ENCODE measurements around the gene ESRRA. TPM values are rescaled to one million over a fixed set of nuclear protein-coding genes. Genes with fewer than 3 reads are reported as not detected.

The ESRRA gene
- total RNA-seq, 6 donors from 2014 or later: 42.7 to 109 (median 80.6) TPM

- Histone ChIP-seq H3K27ac (peak overlapping the region in 3 of 4 donors; percentile 16 to 82 (median 21)), H3K36me3 (no peaks in the 10 kb centered on the region), H3K9me3 (no peaks in the 10 kb centered on the region), H3K27me3 (no peaks in the 10 kb centered on the region), H3K4me1 (peaks cover 17 to 39% (median 34%) of the 10 kb centered on the region in 4 donors), H3K4me3 (no peak overlapping the region)
- WGBS, 2 donors: 77 to 80% methylated on average over 7 to 8 of the region's 8 CpGs
- DNase-seq: no peak
- ATAC-seq (ENCODE audit: low FRiP score in 2 of 2): no peak
- TF ChIP-seq, protein P1, sequence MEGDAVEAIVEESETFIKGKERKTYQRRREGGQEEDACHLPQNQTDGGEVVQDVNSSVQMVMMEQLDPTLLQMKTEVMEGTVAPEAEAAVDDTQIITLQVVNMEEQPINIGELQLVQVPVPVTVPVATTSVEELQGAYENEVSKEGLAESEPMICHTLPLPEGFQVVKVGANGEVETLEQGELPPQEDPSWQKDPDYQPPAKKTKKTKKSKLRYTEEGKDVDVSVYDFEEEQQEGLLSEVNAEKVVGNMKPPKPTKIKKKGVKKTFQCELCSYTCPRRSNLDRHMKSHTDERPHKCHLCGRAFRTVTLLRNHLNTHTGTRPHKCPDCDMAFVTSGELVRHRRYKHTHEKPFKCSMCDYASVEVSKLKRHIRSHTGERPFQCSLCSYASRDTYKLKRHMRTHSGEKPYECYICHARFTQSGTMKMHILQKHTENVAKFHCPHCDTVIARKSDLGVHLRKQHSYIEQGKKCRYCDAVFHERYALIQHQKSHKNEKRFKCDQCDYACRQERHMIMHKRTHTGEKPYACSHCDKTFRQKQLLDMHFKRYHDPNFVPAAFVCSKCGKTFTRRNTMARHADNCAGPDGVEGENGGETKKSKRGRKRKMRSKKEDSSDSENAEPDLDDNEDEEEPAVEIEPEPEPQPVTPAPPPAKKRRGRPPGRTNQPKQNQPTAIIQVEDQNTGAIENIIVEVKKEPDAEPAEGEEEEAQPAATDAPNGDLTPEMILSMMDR (IDR thresholded peaks at IDR 0.05): no peak
- TF ChIP-seq POLR2AphosphoS5 (IDR thresholded peaks at IDR 0.05) (no peak), EP300 (IDR thresholded peaks at IDR 0.05) (no peak), POLR2A (IDR thresholded peaks at IDR 0.05) (no peak)
These were observed 33.4 kb downstream of the ESRRA start for GRCh38 chr11:64338716-64339115.

DNA sequence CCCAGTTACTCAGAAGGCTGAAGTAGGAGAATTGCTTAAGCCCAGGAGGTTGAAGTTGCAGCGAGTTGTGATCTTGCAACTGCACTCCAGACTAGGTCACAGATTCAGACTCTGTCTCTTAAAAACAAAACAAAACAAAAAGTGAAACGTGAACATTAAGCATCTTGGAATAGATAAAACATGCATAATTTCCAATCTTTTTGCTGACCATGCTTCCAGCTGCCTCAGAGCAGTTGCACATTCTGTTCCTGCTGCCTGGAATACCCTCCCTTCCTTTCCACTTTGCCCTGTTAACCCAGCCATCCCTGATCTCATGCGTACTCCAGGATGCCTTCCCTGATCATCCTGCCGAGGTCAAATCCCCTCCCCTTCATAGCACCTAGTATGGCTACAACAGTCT lies 34.0 kb downstream of the ESRRA start:
- 58 to 72% methylated on average over 4 of the region's 4 CpGs for WGBS, 2 donors
- Histone ChIP-seq H3K27me3 (no peaks in the 10 kb centered on the region), H3K4me3 (peak overlapping the region in 1 of 4 donors; percentile 49), H3K9me3 (no peaks in the 10 kb centered on the region), H3K36me3 (no peaks in the 10 kb centered on the region), H3K27ac (peak overlapping the region in 3 of 4 donors; percentile 48 to 83 (median 82)), H3K4me1 (peaks cover 17 to 39% (median 34%) of the 10 kb centered on the region in 4 donors)
- TF ChIP-seq, protein P1 (IDR thresholded peaks at IDR 0.05): no peak
- no peak for TF ChIP-seq EP300 (IDR thresholded peaks at IDR 0.05)
- no peak for DNase-seq
- no peak for ATAC-seq (ENCODE audit: low FRiP score in 2 of 2)

DNA sequence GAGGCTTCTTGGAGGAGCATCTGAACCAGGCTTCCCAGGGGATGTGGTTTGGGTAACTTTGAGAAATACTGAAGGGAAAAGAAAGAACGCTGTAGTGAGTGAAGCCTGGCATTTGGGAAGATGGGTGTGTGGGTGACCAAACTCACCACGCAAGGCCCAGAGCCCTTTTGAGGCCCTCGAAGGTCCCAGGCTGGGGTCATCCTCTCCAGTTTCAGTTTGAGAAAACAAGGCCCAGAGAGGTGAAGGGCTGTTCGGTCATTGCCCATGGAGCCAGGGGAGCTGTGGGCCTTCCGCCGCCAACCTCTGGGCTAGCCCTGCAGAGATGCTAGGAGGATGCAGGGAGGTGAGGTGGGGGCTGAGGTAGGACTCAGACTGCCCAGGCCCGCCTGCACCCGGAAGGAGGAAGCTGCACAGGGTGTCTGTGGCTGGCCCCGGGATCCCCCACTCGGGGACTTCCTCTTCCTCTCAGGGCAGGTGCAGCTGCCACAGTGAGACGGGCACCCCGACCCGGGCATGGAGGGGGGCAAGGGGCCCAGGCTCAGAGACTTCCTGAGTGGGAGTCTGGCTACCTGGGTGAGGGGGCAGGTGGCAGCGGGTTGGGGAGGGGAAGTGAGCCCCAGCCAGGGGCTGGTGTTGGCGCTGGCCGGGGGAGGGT lies 34.6 kb downstream of the ESRRA start, which contains the start of gene CCDC88B:
Gene CCDC88B, plus strand, starts transcription at position 451 of the 655 bp plus-strand sequence. Its CDS starts 63 bp downstream, at position 514.
- 56 to 67% methylated on average over 12 to 16 of the region's 16 CpGs for WGBS, 2 donors
- Histone ChIP-seq H3K27ac (peak within 1 kb of the TSS; percentile 48 to 83 (median 74)), H3K9me3 (no peaks in the 10 kb centered on the region), H3K27me3 (no peaks in the 10 kb centered on the region), H3K4me3 (peak within 1 kb of the TSS in 3 of 4 donors; percentile 34 to 49 (median 46)), H3K36me3 (no peaks in the 10 kb centered on the region), H3K4me1 (peaks cover 17 to 38% (median 32%) of the 10 kb centered on the region in 4 donors)
- peak; percentile 86 to 87 for DNase-seq
- peak; percentile 54 to 56 for ATAC-seq (ENCODE audit: low FRiP score in 2 of 2)
- TF ChIP-seq EP300 (IDR thresholded peaks at IDR 0.05): no peak
- peak in 1 of 2 donors; percentile 55 for TF ChIP-seq POLR2AphosphoS5 (IDR thresholded peaks at IDR 0.05)
- TF ChIP-seq, protein P1 (IDR thresholded peaks at IDR 0.05): no peak
- peak in 1 of 4 donors; percentile 43 for TF ChIP-seq POLR2A (IDR thresholded peaks at IDR 0.05)

DNA sequence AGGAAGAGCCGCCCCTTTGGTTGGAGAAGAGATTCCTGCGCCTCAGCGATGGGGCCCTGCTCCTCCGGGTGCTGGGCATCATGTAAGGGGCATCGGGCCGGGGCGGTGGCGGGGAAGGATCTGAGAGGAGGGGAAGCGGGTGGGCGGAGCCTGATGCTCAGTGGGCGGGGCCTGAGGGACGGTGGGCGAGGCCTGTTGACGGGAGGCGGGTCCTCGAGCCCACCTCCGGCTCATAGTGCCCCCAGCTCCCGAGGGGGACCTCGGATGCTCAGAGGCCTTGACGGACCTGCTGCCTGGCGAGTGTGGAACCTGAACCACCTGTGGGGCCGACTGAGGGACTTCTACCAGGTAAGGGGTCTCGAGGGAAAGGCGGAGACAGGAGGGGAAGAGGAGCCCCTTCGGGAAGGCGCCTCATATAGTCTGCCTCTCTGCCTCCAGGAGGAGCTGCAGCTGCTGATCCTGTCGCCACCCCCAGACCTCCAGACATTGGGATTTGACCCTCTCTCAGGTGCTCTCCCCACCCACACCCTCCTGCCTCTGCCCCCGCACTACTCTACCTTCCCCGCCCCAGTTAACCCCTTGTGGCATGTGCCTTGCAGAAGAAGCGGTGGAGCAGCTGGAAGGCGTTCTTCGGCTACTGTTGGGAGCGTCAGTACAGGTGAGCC lies 35.5 kb downstream of the ESRRA start:
- Histone ChIP-seq H3K27ac (peak overlapping the region; percentile 48 to 83 (median 74)), H3K9me3 (no peaks in the 10 kb centered on the region), H3K4me3 (peak overlapping the region in 3 of 4 donors; percentile 34 to 49 (median 46)), H3K36me3 (no peaks in the 10 kb centered on the region), H3K27me3 (no peaks in the 10 kb centered on the region), H3K4me1 (peaks cover 12 to 34% (median 27%) of the 10 kb centered on the region in 4 donors)
- peak; percentile 72 to 94 for DNase-seq
- 35 to 36% methylated on average over 25 to 28 of the region's 33 CpGs for WGBS, 2 donors
- peak in 1 of 2 donors; percentile 36 for ATAC-seq (ENCODE audit: low FRiP score in 2 of 2)
- TF ChIP-seq EP300 (IDR thresholded peaks at IDR 0.05): no peak
- no peak for TF ChIP-seq POLR2A (IDR thresholded peaks at IDR 0.05)
- TF ChIP-seq, protein P1 (IDR thresholded peaks at IDR 0.05): no peak
- no peak for TF ChIP-seq POLR2AphosphoS5 (IDR thresholded peaks at IDR 0.05)
